Lung (tissue), 12 donors: ENCODE results near the gene ITPK1. TPM values are rescaled to one million over a fixed set of nuclear protein-coding genes. Genes with fewer than 3 reads are reported as not detected.

Experiments used
- ATAC-seq: fragments of 200-7000 bp; cut with Tn5 transposase; one replicate; pipeline ENCODE4 v1.9.1; 2020; ENCODE audit warnings: moderate number of reproducible peaks; ENCODE audit not compliant: insufficient read depth, low FRiP score
- DNase-seq, 3 donors: peaks; one replicate each; pipeline ENCODE4 v3.0.0-alpha.2; 2013 to 2017
- H3K27ac ChIP-seq, 2 donors: one replicate each; pipeline ENCODE4 v1.5.1; 2013; ENCODE audit warnings: mild to moderate bottlenecking in 2 of 2, moderate library complexity in 2 of 2, control low read depth in 1 of 2, inconsistent platforms in 1 of 2, low read depth in 1 of 2, low read length in 1 of 2
- H3K27me3 ChIP-seq, 3 donors: one replicate each; pipeline ENCODE4 v1.5.1; 2013; ENCODE audit warnings: low read length in 2 of 3; ENCODE audit not compliant: control insufficient read depth in 3 of 3, insufficient read depth in 3 of 3
- H3K36me3 ChIP-seq, 4 donors: one replicate each; pipeline ENCODE4 v1.5.1; 2013; ENCODE audit warnings: low read length in 4 of 4, mild to moderate bottlenecking in 1 of 4, moderate library complexity in 1 of 4; ENCODE audit not compliant: control insufficient read depth in 4 of 4, insufficient read depth in 4 of 4
- H3K4me1 ChIP-seq, 5 donors: one replicate each; pipeline ENCODE4 v1.5.1; 2013; ENCODE audit warnings: low read length in 5 of 5, mild to moderate bottlenecking in 2 of 5, moderate library complexity in 1 of 5; ENCODE audit not compliant: control insufficient read depth in 5 of 5, insufficient read depth in 5 of 5
- H3K4me3 ChIP-seq: one replicate; pipeline ENCODE4 v1.5.1; 2013; ENCODE audit warnings: mild to moderate bottlenecking, control low read depth, moderate library complexity
- H3K9ac ChIP-seq, 2 donors: one replicate each; pipeline ENCODE4 v1.5.1; 2013; ENCODE audit warnings: low read length in 2 of 2, control low read depth in 1 of 2; ENCODE audit not compliant: insufficient read depth in 1 of 2
- H3K9me3 ChIP-seq, 4 donors: one replicate each; pipeline ENCODE4 v1.5.1; 2013; ENCODE audit warnings: low read length in 3 of 4, mild to moderate bottlenecking in 1 of 4, moderate library complexity in 1 of 4; ENCODE audit not compliant: control insufficient read depth in 4 of 4, insufficient read depth in 3 of 4
- CTCF ChIP-seq: IDR thresholded peaks from 2 replicates; pipeline ENCODE4 v1.5.1; 2012; ENCODE audit warnings: mild to moderate bottlenecking; ENCODE audit errors: control extremely low read depth, extremely low read depth
- WGBS, 2 donors: extraction: QIAGEN DNeasy Blood & Tissue Kit; methylation state at CpG; one replicate each; pipeline ENCODE4 v1.1.7; 2013; 5-methylcytosine and 5-hydroxymethylcytosine counted together
- polyA plus RNA-seq, 2 donors: library from polyadenylated mRNA; stranded (reverse); fragments of 200-250 nt; gene quantifications; one replicate each; pipeline ENCODE4 v1.2.1, GENCODE V29; 2013
- total RNA-seq, 2 donors: library from RNA; depleted of rRNA in 1 of 2; stranded (reverse); fragments of >200 nt in 1 of 2; gene quantifications; one replicate each; pipeline ENCODE4 v1.2.1, GENCODE V29; 2014 to 2021
- donor health status: control.
- donor health status: control.
- donor health status: Bipolar disorder and iron deficiency.
- donor health status: healthy.
- donor health status: DM: yes; HTN: yes; CAD: no.

Gene ITPK1
- total and polyA plus RNA-seq, 4 donors, result 17.5 to 99.4 (median 45.3) TPM

DNA sequence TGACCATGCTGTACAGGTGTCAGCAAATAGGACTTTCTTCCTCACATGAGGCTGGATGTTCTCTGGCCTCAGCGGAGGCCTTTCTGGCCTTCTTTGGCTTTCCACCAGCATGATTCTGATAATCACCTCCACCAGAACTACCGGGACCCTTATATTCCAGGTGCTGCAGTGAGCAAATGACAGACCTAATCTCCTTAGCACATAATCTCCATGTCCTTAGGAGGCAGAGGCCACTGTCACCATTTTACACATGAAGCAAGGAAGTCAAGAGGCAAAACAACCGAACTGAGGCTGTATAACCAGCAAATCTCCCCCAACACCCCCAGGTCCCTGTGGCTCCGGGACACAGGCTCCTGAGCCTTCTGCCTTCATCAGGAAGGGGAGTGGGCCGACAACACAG is 91.2 kb downstream of the ITPK1 start:
- H3K27ac ChIP-seq, result no peak overlapping the region
- TF ChIP-seq CTCF, result no peak
- no peaks in the 10 kb centered on the region for H3K9me3 ChIP-seq
- H3K36me3 ChIP-seq, result peaks cover 0 to 10% (median 0%) of the 10 kb centered on the region in 4 donors
- ATAC-seq (no peak), DNase-seq (no peak)
- H3K4me3 ChIP-seq, result no peak overlapping the region
- H3K9ac ChIP-seq, result no peak overlapping the region
- H3K27me3 ChIP-seq, result no peaks in the 10 kb centered on the region
- 93 to 96% methylated on average over 5 of the region's 5 CpGs for WGBS, 2 donors
- peaks cover 0 to 10% (median 5%) of the 10 kb centered on the region in 5 donors for H3K4me1 ChIP-seq

DNA sequence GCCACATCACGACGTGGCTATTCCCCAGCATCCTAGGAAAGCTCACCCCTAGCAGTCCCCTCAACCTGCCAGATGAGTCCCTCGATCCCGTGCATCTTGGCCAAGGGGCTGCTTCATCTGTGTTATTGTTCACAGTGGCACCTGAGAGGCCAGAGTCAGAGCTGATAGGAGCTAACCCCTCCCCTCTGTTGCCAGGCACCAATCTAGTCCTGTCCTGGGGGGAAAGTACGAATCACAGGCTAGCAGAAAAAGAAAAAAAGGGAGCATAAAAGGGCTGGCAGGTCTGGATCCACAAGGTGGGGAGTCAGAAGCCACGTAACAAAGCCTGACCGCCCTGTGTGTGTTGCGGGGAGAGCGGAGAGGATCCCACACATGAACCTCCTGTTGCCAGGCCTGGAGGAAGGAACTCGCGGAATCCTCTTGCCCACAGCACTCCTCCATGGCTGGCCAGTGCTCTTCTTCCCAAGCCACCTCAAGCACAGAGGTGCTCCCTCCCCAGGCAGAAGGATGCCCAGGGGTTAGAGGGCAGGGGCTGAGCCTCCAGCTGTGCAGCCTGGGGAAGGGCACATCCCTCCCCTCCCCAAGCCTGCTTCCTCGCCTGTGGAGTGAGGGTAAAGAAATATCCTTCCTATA is 91.8 kb downstream of the ITPK1 start:
- Histone ChIP-seq H3K36me3 (peaks cover 0 to 10% (median 0%) of the 10 kb centered on the region in 4 donors), H3K9me3 (no peaks in the 10 kb centered on the region), H3K27me3 (no peaks in the 10 kb centered on the region), H3K4me1 (peaks cover 0 to 15% (median 5%) of the 10 kb centered on the region in 5 donors), H3K9ac (no peak overlapping the region), H3K4me3 (no peak overlapping the region), H3K27ac (no peak overlapping the region)
- no peak for ATAC-seq
- no peak for DNase-seq
- 84 to 89% methylated on average over 12 of the region's 12 CpGs for WGBS, 2 donors
- no peak for TF ChIP-seq CTCF

DNA sequence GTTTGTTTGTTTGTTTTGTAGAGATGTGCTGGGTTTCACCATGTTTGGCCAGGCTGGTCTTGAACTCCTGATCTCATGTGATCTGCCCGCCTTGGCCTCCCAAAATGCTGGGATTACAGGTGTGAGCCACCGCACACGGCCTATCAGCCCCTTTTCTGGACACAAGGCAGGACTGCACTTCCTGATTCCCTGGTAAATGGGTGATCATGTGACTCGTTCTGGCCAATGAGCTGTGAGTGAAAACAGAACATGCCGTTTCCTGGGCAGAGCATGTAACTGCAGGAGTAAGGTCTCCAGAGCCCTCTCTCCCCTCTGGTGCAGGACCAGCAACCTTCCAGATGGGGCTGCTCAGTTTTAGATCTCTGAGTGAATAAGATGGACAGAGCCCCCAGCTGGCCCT is 92.7 kb downstream of the ITPK1 start:
- ATAC-seq (no peak), DNase-seq (no peak)
- 85 to 89% methylated on average over 5 of the region's 5 CpGs for WGBS, 2 donors
- Histone ChIP-seq H3K4me3 (no peak overlapping the region), H3K4me1 (peaks cover 0 to 19% (median 3%) of the 10 kb centered on the region in 5 donors), H3K27ac (no peak overlapping the region), H3K9me3 (no peaks in the 10 kb centered on the region), H3K9ac (no peak overlapping the region), H3K27me3 (no peaks in the 10 kb centered on the region), H3K36me3 (peaks cover 0 to 8% (median 0%) of the 10 kb centered on the region in 4 donors)
- no peak for TF ChIP-seq CTCF

- DNase-seq (peak in 1 of 3 donors; percentile 49), ATAC-seq (no peak)
- Histone ChIP-seq H3K4me3 (no peak overlapping the region), H3K27ac (no peak overlapping the region), H3K9me3 (no peaks in the 10 kb centered on the region), H3K36me3 (peaks cover 0 to 11% (median 0%) of the 10 kb centered on the region in 4 donors), H3K4me1 (peaks cover 0 to 19% (median 7%) of the 10 kb centered on the region in 5 donors), H3K9ac (peak overlapping the region in 1 of 2 donors; percentile 5), H3K27me3 (no peaks in the 10 kb centered on the region)
- TF ChIP-seq CTCF, result no peak
- WGBS, 2 donors, result 92% methylated on average over 8 of the region's 8 CpGs
These were observed 95.8 kb downstream of the ITPK1 start for GRCh38 chr14:93019970-93020369.
